ENCODE data around the gene ABLIM1. TPM values are rescaled to one million over a fixed set of nuclear protein-coding genes. Genes with fewer than 3 reads are reported as not detected.

The ABLIM1 gene
- total RNA-seq, 1 donor from 2014 or later: 70.0 TPM

DNA sequence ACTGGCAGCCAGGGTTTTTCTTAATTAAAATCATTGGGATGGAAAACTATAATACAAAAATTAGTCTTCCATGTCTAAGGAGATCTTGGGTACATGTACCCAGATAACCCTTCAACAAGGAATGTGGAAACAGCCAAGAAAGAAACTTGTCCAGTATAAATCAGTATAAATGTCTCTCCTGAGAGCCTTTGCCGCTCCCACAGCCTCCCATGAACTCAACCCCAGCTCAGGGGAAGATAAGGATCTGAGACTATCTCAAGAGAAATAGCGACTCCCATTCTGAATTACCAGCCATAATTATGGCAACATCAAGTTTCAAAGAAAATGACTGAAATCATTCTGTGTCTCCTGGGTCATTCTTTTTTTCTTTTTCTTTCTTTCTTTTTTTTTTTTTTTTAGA is 221.1 kb downstream of the ABLIM1 start:
- Histone ChIP-seq H3K27ac (ENCODE audit: low read depth, low read length) (no peak overlapping the region), H2AFZ (ENCODE audit: low read depth, low read length) (no peak overlapping the region), H3K4me3 (ENCODE audit: insufficient read depth, low read depth, low read length) (no peak overlapping the region), H4K20me1 (ENCODE audit: insufficient read depth, low read length) (no peaks in the 10 kb centered on the region), H3K4me2 (ENCODE audit: low read length) (no peak overlapping the region), H3K9ac (ENCODE audit: low read length) (no peak overlapping the region), H3K79me2 (ENCODE audit: insufficient read depth, low read length) (no peaks in the 10 kb centered on the region), H3K9me3 (ENCODE audit: insufficient read depth, low read depth, low read length) (no peaks in the 10 kb centered on the region), H3K36me3 (ENCODE audit: insufficient read depth, low read length) (no peaks in the 10 kb centered on the region), H3K4me1 (ENCODE audit: insufficient read depth, low read length) (no peaks in the 10 kb centered on the region), H3K27me3 (ENCODE audit: insufficient read depth, low read length) (no peaks in the 10 kb centered on the region)
- FAIRE-seq (no peak), DNase-seq (ENCODE audit: low read depth) (no peak)
- no peak overlapping the region for H3K27ac Mint-ChIP-seq (ENCODE audit: unreplicated experiment)
- no peak for TF ChIP-seq EZH2 (IDR thresholded peaks at IDR 0.05; ENCODE audit: insufficient read depth, low read length)
- TF ChIP-seq, protein P1, sequence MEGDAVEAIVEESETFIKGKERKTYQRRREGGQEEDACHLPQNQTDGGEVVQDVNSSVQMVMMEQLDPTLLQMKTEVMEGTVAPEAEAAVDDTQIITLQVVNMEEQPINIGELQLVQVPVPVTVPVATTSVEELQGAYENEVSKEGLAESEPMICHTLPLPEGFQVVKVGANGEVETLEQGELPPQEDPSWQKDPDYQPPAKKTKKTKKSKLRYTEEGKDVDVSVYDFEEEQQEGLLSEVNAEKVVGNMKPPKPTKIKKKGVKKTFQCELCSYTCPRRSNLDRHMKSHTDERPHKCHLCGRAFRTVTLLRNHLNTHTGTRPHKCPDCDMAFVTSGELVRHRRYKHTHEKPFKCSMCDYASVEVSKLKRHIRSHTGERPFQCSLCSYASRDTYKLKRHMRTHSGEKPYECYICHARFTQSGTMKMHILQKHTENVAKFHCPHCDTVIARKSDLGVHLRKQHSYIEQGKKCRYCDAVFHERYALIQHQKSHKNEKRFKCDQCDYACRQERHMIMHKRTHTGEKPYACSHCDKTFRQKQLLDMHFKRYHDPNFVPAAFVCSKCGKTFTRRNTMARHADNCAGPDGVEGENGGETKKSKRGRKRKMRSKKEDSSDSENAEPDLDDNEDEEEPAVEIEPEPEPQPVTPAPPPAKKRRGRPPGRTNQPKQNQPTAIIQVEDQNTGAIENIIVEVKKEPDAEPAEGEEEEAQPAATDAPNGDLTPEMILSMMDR (IDR thresholded peaks at IDR 0.05; ENCODE audit: insufficient read depth, low read depth, low read length): no peak
- H3K36me3 Mint-ChIP-seq (ENCODE audit: low read depth, unreplicated experiment): peaks cover 31% of the 10 kb centered on the region
- no peaks in the 10 kb centered on the region for H3K27me3 Mint-ChIP-seq (ENCODE audit: low read depth, unreplicated experiment)
- H3K9me3 Mint-ChIP-seq (ENCODE audit: unreplicated experiment): no peaks in the 10 kb centered on the region
- no peak overlapping the region for H3K4me3 Mint-ChIP-seq (ENCODE audit: unreplicated experiment)
- H3K4me1 Mint-ChIP-seq (ENCODE audit: low read depth, unreplicated experiment): no peaks in the 10 kb centered on the region

DNA sequence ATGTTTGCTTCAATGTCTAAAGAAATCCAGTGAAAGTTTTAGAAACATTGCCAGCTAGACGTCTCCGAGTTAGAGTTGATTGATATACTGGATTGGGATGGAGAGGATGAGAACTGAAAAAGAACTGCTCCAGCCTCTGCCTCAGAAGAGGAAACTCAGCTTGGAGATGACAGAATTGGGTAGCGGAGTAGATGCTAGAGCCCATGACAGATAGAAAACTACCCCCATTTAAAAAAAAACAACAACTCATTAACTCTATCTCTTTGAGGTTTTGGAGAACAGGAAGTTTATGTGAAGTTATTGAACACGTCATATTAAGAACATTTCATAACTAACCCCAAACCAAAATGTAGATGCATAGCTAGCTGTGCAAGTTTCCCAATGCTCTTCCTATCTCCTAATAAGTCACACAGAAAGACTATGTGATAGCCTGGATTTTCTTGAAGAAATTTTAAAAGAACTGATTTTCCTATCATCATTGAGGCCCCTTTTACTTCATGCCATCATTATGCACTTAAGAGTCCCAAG is 225.4 kb downstream of the ABLIM1 start:
- Histone ChIP-seq H3K4me3 (ENCODE audit: insufficient read depth, low read depth, low read length) (no peak overlapping the region), H3K36me3 (ENCODE audit: insufficient read depth, low read length) (no peaks in the 10 kb centered on the region), H3K9me3 (ENCODE audit: insufficient read depth, low read depth, low read length) (no peaks in the 10 kb centered on the region), H2AFZ (ENCODE audit: low read depth, low read length) (no peak overlapping the region), H3K27ac (ENCODE audit: low read depth, low read length) (no peak overlapping the region), H3K9ac (ENCODE audit: low read length) (no peak overlapping the region), H4K20me1 (ENCODE audit: insufficient read depth, low read length) (no peaks in the 10 kb centered on the region), H3K79me2 (ENCODE audit: insufficient read depth, low read length) (no peaks in the 10 kb centered on the region), H3K27me3 (ENCODE audit: insufficient read depth, low read length) (peaks cover 5% of the 10 kb centered on the region), H3K4me2 (ENCODE audit: low read length) (no peak overlapping the region), H3K4me1 (ENCODE audit: insufficient read depth, low read length) (no peaks in the 10 kb centered on the region)
- Mint-ChIP-seq H3K9me3 (ENCODE audit: unreplicated experiment) (no peaks in the 10 kb centered on the region), H3K27ac (ENCODE audit: unreplicated experiment) (no peak overlapping the region), H3K27me3 (ENCODE audit: low read depth, unreplicated experiment) (no peaks in the 10 kb centered on the region), H3K4me3 (ENCODE audit: unreplicated experiment) (no peak overlapping the region), H3K4me1 (ENCODE audit: low read depth, unreplicated experiment) (peaks cover 14% of the 10 kb centered on the region), H3K36me3 (ENCODE audit: low read depth, unreplicated experiment) (peaks cover 36% of the 10 kb centered on the region)
- no peak for DNase-seq (ENCODE audit: low read depth)
- no peak for TF ChIP-seq EZH2 (IDR thresholded peaks at IDR 0.05; ENCODE audit: insufficient read depth, low read length)
- TF ChIP-seq, protein P1 (IDR thresholded peaks at IDR 0.05; ENCODE audit: insufficient read depth, low read depth, low read length): no peak
- FAIRE-seq: no peak

DNA sequence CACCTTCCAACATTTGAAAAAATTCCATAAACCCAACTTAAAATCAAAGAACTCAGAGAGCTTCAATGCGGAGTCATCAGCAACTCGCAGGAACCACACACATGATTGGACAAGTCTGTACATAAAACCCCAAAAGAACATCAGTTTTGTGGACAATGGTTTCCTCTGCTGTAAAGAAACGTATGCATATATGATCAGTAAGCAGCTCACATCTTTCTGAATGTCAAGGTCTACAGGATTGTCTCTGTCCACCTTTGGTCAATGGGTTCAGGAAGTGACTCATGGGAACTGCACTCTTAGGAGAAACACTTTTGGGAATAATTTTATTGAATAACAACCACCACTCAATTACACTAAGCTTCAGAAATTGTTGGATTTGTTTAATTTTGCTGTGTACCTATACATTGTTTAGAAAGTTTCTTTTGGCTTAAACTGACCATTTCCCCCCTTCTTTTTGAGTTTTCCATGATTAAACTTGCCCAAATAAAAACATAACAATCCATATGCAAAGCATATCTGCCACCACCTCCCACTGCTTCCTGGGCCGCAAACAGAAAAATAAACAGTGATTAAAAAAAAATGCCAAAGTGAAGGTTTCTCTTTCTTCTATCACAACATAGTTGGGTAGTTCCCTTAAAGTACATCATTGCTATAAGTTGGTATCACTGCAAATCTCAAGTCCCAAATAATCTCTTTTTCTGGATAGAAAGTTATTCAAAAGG is 226.5 kb downstream of the ABLIM1 start:
- no peaks in the 10 kb centered on the region for H3K36me3 ChIP-seq (ENCODE audit: insufficient read depth, low read length)
- H3K9me3 ChIP-seq (ENCODE audit: insufficient read depth, low read depth, low read length): no peaks in the 10 kb centered on the region
- H3K4me3 Mint-ChIP-seq (ENCODE audit: unreplicated experiment): no peak overlapping the region
- no peak overlapping the region for H3K27ac ChIP-seq (ENCODE audit: low read depth, low read length)
- no peak overlapping the region for H3K4me2 ChIP-seq (ENCODE audit: low read length)
- no peak overlapping the region for H3K9ac ChIP-seq (ENCODE audit: low read length)
- H2AFZ ChIP-seq (ENCODE audit: low read depth, low read length): no peak overlapping the region
- H3K27ac Mint-ChIP-seq (ENCODE audit: unreplicated experiment): peak overlapping the region; percentile 63
- peaks cover 34% of the 10 kb centered on the region for H3K36me3 Mint-ChIP-seq (ENCODE audit: low read depth, unreplicated experiment)
- H3K27me3 Mint-ChIP-seq (ENCODE audit: low read depth, unreplicated experiment): peaks cover 2% of the 10 kb centered on the region
- no peaks in the 10 kb centered on the region for H4K20me1 ChIP-seq (ENCODE audit: insufficient read depth, low read length)
- FAIRE-seq: no peak
- no peaks in the 10 kb centered on the region for H3K79me2 ChIP-seq (ENCODE audit: insufficient read depth, low read length)
- peaks cover 16% of the 10 kb centered on the region for H3K4me1 Mint-ChIP-seq (ENCODE audit: low read depth, unreplicated experiment)
- H3K9me3 Mint-ChIP-seq (ENCODE audit: unreplicated experiment): no peaks in the 10 kb centered on the region
- DNase-seq (ENCODE audit: low read depth): no peak
- H3K27me3 ChIP-seq (ENCODE audit: insufficient read depth, low read length): peaks cover 5% of the 10 kb centered on the region
- H3K4me3 ChIP-seq (ENCODE audit: insufficient read depth, low read depth, low read length): no peak overlapping the region
- no peak for TF ChIP-seq EZH2 (IDR thresholded peaks at IDR 0.05; ENCODE audit: insufficient read depth, low read length)
- TF ChIP-seq, protein P1 (IDR thresholded peaks at IDR 0.05; ENCODE audit: insufficient read depth, low read depth, low read length): no peak
- H3K4me1 ChIP-seq (ENCODE audit: insufficient read depth, low read length): no peaks in the 10 kb centered on the region
